GM12878 (cell line): ENCODE measurements around the gene VPS52. TPM values are rescaled to one million over a fixed set of nuclear protein-coding genes. Genes with fewer than 3 reads are reported as not detected.

Experiments used
- ASH2L ChIP-seq: fragments of 300-600, 200-600 bp; sonication (generic); IDR thresholded peaks from 2 replicates; pipeline ENCODE4 v1.6.1; 2017; ENCODE audit warnings: low read depth, mild to moderate bottlenecking, borderline replicate concordance
- BACH1 ChIP-seq: fragments of 450-650 bp; IDR thresholded peaks from 2 replicates; pipeline ENCODE4 v1.6.1; 2017; ENCODE audit warnings: mild to moderate bottlenecking, borderline replicate concordance
- BCL11A ChIP-seq: IDR thresholded peaks from 2 replicates; pipeline ENCODE4 v1.6.1; 2011; ENCODE audit warnings: low read depth, low read length
- BHLHE40 ChIP-seq, 2 experiments: fragments of 450-650 bp in 1 of 2; IDR thresholded peaks; 2 replicates each; pipeline ENCODE4 v1.6.1; 2011 to 2017; ENCODE audit warnings: low read depth in 2 of 2, borderline replicate concordance in 1 of 2, improper control_type of control experiment in 1 of 2, low read length in 1 of 2, mild to moderate bottlenecking in 1 of 2
- BMI1 ChIP-seq: fragments of 450-650 bp; IDR thresholded peaks from 2 replicates; pipeline ENCODE4 v1.6.1; 2016; ENCODE audit warnings: mild to moderate bottlenecking, moderate library complexity, borderline replicate concordance
- IKZF2 ChIP-seq, 2 experiments: fragments of 450-650 bp; IDR thresholded peaks; 2 replicates each; pipeline ENCODE4 v1.6.1; 2017; ENCODE audit warnings: mild to moderate bottlenecking in 2 of 2, moderate library complexity in 2 of 2
- KDM1A ChIP-seq: fragments of 200-600 bp; sonication (generic); IDR thresholded peaks from 2 replicates; pipeline ENCODE4 v1.6.1; 2016; ENCODE audit warnings: borderline replicate concordance
- MTA2 ChIP-seq: fragments of 450-650 bp; IDR thresholded peaks from 2 replicates; pipeline ENCODE4 v1.6.1; 2016; ENCODE audit warnings: low read depth, mild to moderate bottlenecking, moderate library complexity
- MXI1 ChIP-seq: fragments of 150-350 bp; IDR thresholded peaks from 2 replicates; pipeline ENCODE4 v1.6.1; 2011; ENCODE audit warnings: low read depth, mild to moderate bottlenecking, inconsistent platforms, low read length, improper control_type of control experiment
- MYC ChIP-seq: IDR thresholded peaks from 2 replicates; pipeline ENCODE4 v1.6.1; 2011; ENCODE audit warnings: mild to moderate bottlenecking, low read length, moderate library complexity, inconsistent platforms; ENCODE audit not compliant: insufficient read depth, insufficient replicate concordance, insufficient read length, severe bottlenecking
- NBN ChIP-seq: fragments of 450-650 bp; IDR thresholded peaks from 2 replicates; pipeline ENCODE4 v1.6.1; 2016
- NKRF ChIP-seq: fragments of 450-650 bp; conservative IDR thresholded peaks from 2 replicates; pipeline ENCODE4 v1.6.1; 2017; ENCODE audit warnings: mild to moderate bottlenecking, moderate library complexity
- PML ChIP-seq: IDR thresholded peaks from 2 replicates; pipeline ENCODE4 v1.6.1; 2012; ENCODE audit warnings: low read length, inconsistent platforms
- RELA ChIP-seq: fragments of 450-650 bp; IDR thresholded peaks from 2 replicates; pipeline ENCODE4 v1.8.0; 2014; ENCODE audit warnings: borderline replicate concordance; ENCODE audit not compliant: partially characterized antibody
- SMC3 ChIP-seq: IDR thresholded peaks from 2 replicates; pipeline ENCODE4 v1.6.1; 2011; ENCODE audit warnings: low read length, improper control_type of control experiment, borderline replicate concordance
- STAT3 ChIP-seq: IDR thresholded peaks from 2 replicates; pipeline ENCODE4 v1.6.1; 2011; ENCODE audit warnings: low read depth, low read length, improper control_type of control experiment
- SUZ12 ChIP-seq: fragments of 200-600 bp; sonication (generic); IDR thresholded peaks from one replicate; pipeline ENCODE4 v1.6.1; 2018; ENCODE audit warnings: antibody characterized with exemption, mild to moderate bottlenecking; ENCODE audit not compliant: unreplicated experiment
- ZZZ3 ChIP-seq: IDR thresholded peaks from 2 replicates; pipeline ENCODE4 v1.6.1; 2011; ENCODE audit warnings: low read depth; ENCODE audit not compliant: control insufficient read depth, insufficient read length
- polyA plus RNA-seq, 11 experiments: library from polyadenylated mRNA; depleted of rRNA in 4 of 11; unstranded in 6 of 11; stranded (reverse) in 5 of 11; fragments of >200 nt; fragmentation: Nextera tagmentation in 4 of 11; fragmentation: Illumina TruSeq in 1 of 11; extraction: Ambion mirVana in 4 of 11; extraction: Trizol in 1 of 11; gene quantifications; 1 replicate in 1 of 11; 2 replicates in 10 of 11; pipeline versions ENCODE4 v1.2.1 to v1.2.3, GENCODE V29; 2011 to 2016; ENCODE audit warnings: inconsistent platforms in 2 of 11, missing spikeins in 2 of 11, low read depth in 1 of 11
- total RNA-seq, 4 experiments: library from RNA; depleted of rRNA in 3 of 4; stranded (reverse); fragments of >200 nt in 3 of 4; fragmentation: Illumina TruSeq in 1 of 4; extraction: Trizol in 1 of 4; gene quantifications; 2 replicates each; pipeline versions ENCODE4 v1.2.1 to v1.2.3, GENCODE V29; 2013 to 2021
- TF ChIP-seq, protein P1 (sequence below): IDR thresholded peaks from 2 replicates; pipeline ENCODE4 v1.6.1; 2012; ENCODE audit warnings: low read length, inconsistent platforms
- TF ChIP-seq, protein P2 (sequence below): IDR thresholded peaks from 2 replicates; pipeline ENCODE4 v1.6.1; 2011; ENCODE audit warnings: low read depth, mild to moderate bottlenecking, low read length, moderate library complexity, borderline replicate concordance; ENCODE audit errors: extremely low read depth
- TF ChIP-seq, protein P3 (sequence below): fragments of 450-650 bp; formaldehyde crosslinking; IDR thresholded peaks from 2 replicates; pipeline ENCODE4 v1.4.0; 2020; ENCODE audit warnings: mild to moderate bottlenecking, moderate library complexity
- TF ChIP-seq, protein P4 (sequence below): IDR thresholded peaks from 2 replicates; pipeline ENCODE4 v1.6.1; 2012; ENCODE audit warnings: low read depth, low read length, improper control_type of control experiment

VPS52 gene
- total and polyA plus RNA-seq, 10 of the 15 experiments (the other 5 are each of a cell fraction or from before 2014, with no cell fraction given) = 11.3 to 52.7 (median 36.7) TPM

DNA sequence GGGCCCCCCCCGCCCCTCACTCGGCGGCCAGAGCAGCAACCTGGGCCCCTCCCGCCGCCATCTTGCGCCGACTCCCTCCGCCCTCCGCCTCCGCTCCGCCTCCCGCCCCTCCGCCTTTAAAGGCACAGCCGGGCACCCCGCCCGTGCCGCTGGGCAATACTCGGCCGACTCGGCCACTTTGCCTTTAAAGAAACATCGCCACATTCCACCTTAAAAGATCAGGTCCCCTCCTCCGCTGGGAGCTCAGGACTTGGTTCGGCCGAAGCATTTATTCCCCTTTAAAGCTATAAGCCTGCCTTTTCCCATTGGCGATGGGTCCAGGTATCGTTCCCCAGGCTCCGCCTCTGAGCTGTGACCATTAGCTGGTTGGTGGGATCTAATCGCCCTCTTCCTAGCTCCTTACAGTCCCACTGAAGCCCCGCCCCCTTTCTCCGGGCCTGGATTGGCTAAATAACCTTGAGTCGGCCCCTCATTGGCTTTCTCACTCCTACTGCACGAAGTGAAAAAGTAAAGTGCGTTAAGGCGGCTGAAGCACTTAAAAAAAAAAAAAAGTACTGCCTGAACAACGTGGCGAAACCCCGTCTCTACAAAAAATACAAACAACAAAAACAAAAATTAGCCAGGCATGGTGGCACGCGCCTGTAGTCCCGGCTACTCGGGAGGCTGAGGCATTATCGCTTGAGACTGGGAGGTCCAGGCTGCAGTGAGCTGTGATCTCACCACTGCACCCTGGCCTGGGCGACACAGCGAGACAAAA, 46.2 kb upstream of the VPS52 start, which contains the start of gene ZBTB22 (continued):
- TF ChIP-seq ZZZ3 = no peak
- peak; percentile 49 to 77 for TF ChIP-seq BHLHE40 (IDR thresholded peaks at IDR 0.05; ENCODE audit: borderline replicate concordance in 1 of 2, low read depth in 2 of 2, low read length in 1 of 2)
- no peak for TF ChIP-seq BCL11A
- TF ChIP-seq BMI1 = no peak
- peak; percentile 57; the same call in 1 of the 2 replicates for TF ChIP-seq NBN
- peak; percentile 59; the same call in 1 of the 2 replicates for TF ChIP-seq MXI1
- TF ChIP-seq, protein P1, sequence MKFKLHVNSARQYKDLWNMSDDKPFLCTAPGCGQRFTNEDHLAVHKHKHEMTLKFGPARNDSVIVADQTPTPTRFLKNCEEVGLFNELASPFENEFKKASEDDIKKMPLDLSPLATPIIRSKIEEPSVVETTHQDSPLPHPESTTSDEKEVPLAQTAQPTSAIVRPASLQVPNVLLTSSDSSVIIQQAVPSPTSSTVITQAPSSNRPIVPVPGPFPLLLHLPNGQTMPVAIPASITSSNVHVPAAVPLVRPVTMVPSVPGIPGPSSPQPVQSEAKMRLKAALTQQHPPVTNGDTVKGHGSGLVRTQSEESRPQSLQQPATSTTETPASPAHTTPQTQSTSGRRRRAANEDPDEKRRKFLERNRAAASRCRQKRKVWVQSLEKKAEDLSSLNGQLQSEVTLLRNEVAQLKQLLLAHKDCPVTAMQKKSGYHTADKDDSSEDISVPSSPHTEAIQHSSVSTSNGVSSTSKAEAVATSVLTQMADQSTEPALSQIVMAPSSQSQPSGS = peak; percentile 40; the same call in 1 of the 2 replicates
- TF ChIP-seq, protein P2, sequence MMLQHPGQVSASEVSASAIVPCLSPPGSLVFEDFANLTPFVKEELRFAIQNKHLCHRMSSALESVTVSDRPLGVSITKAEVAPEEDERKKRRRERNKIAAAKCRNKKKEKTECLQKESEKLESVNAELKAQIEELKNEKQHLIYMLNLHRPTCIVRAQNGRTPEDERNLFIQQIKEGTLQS = no peak
- no peak for TF ChIP-seq SMC3
- no peak for TF ChIP-seq SUZ12
- no peak for TF ChIP-seq BACH1
- no peak for TF ChIP-seq KDM1A
- no peak for TF ChIP-seq NKRF
- TF ChIP-seq ASH2L = no peak
- TF ChIP-seq MTA2 = no peak
- TF ChIP-seq, protein P3, sequence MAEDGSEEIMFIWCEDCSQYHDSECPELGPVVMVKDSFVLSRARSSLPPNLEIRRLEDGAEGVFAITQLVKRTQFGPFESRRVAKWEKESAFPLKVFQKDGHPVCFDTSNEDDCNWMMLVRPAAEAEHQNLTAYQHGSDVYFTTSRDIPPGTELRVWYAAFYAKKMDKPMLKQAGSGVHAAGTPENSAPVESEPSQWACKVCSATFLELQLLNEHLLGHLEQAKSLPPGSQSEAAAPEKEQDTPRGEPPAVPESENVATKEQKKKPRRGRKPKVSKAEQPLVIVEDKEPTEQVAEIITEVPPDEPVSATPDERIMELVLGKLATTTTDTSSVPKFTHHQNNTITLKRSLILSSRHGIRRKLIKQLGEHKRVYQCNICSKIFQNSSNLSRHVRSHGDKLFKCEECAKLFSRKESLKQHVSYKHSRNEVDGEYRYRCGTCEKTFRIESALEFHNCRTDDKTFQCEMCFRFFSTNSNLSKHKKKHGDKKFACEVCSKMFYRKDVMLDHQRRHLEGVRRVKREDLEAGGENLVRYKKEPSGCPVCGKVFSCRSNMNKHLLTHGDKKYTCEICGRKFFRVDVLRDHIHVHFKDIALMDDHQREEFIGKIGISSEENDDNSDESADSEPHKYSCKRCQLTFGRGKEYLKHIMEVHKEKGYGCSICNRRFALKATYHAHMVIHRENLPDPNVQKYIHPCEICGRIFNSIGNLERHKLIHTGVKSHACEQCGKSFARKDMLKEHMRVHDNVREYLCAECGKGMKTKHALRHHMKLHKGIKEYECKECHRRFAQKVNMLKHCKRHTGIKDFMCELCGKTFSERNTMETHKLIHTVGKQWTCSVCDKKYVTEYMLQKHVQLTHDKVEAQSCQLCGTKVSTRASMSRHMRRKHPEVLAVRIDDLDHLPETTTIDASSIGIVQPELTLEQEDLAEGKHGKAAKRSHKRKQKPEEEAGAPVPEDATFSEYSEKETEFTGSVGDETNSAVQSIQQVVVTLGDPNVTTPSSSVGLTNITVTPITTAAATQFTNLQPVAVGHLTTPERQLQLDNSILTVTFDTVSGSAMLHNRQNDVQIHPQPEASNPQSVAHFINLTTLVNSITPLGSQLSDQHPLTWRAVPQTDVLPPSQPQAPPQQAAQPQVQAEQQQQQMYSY (CRISPR knock-in tag) = no peak
- peak; percentile 17 for TF ChIP-seq RELA
- TF ChIP-seq PML = peak; percentile 29; the same call in 1 of the 2 replicates
- TF ChIP-seq IKZF2 (IDR thresholded peaks at IDR 0.05) = no peak
- no peak for TF ChIP-seq STAT3
- no peak for TF ChIP-seq MYC
- TF ChIP-seq, protein P4, sequence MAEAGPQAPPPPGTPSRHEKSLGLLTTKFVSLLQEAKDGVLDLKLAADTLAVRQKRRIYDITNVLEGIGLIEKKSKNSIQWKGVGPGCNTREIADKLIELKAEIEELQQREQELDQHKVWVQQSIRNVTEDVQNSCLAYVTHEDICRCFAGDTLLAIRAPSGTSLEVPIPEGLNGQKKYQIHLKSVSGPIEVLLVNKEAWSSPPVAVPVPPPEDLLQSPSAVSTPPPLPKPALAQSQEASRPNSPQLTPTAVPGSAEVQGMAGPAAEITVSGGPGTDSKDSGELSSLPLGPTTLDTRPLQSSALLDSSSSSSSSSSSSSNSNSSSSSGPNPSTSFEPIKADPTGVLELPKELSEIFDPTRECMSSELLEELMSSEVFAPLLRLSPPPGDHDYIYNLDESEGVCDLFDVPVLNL = no peak
- TF ChIP-seq, all 136 proteins: peak for 31
